Right ventricle myocardium inferior (tissue), 1 donor: ENCODE results near the gene ASZ1. TPM values are rescaled to one million over a fixed set of nuclear protein-coding genes. Genes with fewer than 3 reads are reported as not detected.

Source experiments
- ATAC-seq: fragments of 200-7000 bp; cut with Tn5 transposase; one replicate; pipeline ENCODE4 v1.9.1; 2020; ENCODE audit warnings: mild to moderate bottlenecking, moderate library complexity
- DNase-seq: peaks from one replicate; pipeline ENCODE4 v3.0.0; 2021; ENCODE audit errors: missing footprints
- intact Hi-C: fragments of 100-400 bp; cut with DNase I; formaldehyde crosslinking; loops from one replicate; pipeline ENCODE4 v1.11.0; 2022
- total RNA-seq: library from RNA; stranded (reverse); fragmentation: NEBNext Ultra II Directional; extraction: Animal tissue kit (Norgen Biotek cat#: 25700); gene quantifications from one replicate; pipeline ENCODE4 v1.2.1, GENCODE V29; 2021
- donor health status: DM: no; HTN: yes; CAD: no; lungs with severe emphysema.

ASZ1 gene
- total RNA-seq, 1 donor from 2014 or later = not detected

DNA sequence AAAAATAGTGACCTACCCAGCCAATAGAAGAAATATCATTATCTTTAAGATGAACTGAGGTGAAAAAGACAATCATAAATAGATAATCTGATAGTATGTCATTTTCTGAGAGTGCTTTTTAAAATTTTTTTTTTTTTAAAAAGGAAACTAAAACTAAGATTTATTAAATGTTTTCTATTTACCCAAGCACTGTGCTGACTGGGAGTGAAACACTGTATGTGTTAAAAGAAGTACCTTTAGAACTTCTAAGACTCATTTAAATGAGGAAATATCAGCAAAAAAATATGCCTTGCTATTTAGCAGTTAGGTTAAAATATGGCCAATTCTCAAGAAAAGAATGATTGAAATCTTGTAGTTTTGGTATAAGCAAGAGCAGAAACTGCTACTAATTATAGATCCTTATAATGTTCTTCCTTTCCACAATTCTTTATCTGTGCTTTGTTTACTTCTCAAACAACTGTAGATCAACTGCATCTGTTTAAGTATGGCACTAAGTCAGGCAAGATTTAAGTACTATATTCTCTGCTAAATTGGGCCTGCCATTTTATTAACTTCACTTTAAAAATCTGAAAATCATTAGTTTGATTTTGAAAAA, 64.9 kb downstream of the ASZ1 start:
- intact Hi-C loops = no loop called here
- no peak for DNase-seq
- ATAC-seq = no peak

GRCh38 chr7:117350027-117350426, 77.3 kb downstream of the ASZ1 start:
- intact Hi-C loops = no loop called here
- DNase-seq = no peak

DNA sequence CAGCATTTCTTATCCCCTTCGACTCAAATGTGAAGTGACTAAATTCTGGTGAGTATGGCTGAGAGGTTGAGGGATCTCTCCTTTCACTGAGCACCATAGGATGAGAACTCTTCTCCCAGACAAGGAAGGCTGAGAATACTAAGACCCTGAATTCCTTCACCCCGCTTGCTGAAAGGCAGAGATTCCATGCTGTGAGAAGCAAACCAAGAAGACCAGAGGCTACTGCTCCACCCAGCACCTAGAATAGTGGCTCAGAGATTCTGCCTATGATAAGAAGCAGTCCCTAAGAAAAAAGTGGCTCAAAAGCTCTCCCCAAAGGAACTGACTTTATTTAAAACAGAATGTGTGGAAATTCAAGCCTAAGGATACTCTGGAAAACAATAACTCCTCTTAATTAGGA, 77.7 kb downstream of the ASZ1 start:
- intact Hi-C loops = no loop called here
- no peak for ATAC-seq

More at GRCh38 chr7:117350027-117350426, 77.3 kb downstream of the ASZ1 start:
- no peak for ATAC-seq

GRCh38 chr7:117347962-117348672, 79.2 kb downstream of the ASZ1 start:
- intact Hi-C loops = no loop called here
- no peak for DNase-seq
- no peak for ATAC-seq

More for the DNA sequence above, 77.7 kb downstream of the ASZ1 start:
- DNase-seq = no peak

GRCh38 chr7:117347480-117347879, 79.8 kb downstream of the ASZ1 start:
- DNase-seq (no peak), ATAC-seq (no peak)
- intact Hi-C loops = no loop called here

- ATAC-seq = no peak
- intact Hi-C loops = no loop called here
- DNase-seq = no peak
Observed at GRCh38 chr7:117346161-117346560, 81.1 kb downstream of the ASZ1 start.

DNA sequence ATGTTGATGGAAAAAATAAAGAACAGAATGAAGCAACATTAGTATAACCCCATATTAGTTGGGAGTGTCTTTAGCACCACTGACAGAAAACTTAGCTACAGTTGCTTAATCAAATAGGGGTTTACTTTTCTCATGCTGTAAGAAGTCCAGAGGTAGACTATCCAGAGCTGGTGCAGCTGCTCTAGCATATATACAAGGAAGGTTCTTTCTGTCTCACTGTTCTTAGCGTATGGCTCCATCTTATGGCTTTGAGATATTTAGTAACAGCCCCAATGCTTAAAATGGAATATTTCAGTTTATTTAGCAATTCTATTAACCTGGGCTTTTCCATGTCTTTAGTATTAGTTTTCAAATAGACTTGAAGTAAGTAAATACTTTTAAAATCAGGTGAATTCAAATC, 89.3 kb downstream of the ASZ1 start:
- ATAC-seq = no peak

GRCh38 chr7:117333168-117333567, 94.1 kb downstream of the ASZ1 start:
- no peak for ATAC-seq
- intact Hi-C loops = no loop called here

More for the DNA sequence above, 89.3 kb downstream of the ASZ1 start:
- intact Hi-C loops = no loop called here
- DNase-seq = no peak

GRCh38 chr7:117332031-117332430, 95.3 kb downstream of the ASZ1 start:
- ATAC-seq (no peak), DNase-seq (no peak)
- intact Hi-C loops = no loop called here

More at GRCh38 chr7:117333168-117333567, 94.1 kb downstream of the ASZ1 start:
- DNase-seq = no peak

DNA sequence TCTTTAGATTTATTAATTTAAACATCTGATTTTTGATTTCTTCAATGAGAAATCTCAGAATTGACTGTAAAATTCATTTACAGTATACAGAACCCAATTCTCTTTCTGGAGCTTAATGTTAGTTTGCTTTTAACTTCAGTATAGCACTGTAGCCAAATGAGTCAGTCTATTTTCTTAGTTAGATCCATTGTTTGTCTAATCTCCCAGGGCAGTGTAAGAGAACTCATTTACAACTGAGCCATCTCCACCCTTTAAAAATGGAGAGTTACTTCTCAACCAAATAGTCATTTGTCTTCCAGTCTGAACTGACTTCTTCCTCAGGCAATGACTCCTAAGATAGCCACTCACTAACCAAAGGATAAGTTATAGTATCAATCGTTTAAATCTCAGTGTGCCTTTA, 101.5 kb downstream of the ASZ1 start:
- ATAC-seq (no peak), DNase-seq (no peak)
- intact Hi-C loops = no loop called here

GRCh38 chr7:117324960-117325359, 102.3 kb downstream of the ASZ1 start:
- no peak for ATAC-seq
- intact Hi-C loops = no loop called here
- DNase-seq = no peak

DNA sequence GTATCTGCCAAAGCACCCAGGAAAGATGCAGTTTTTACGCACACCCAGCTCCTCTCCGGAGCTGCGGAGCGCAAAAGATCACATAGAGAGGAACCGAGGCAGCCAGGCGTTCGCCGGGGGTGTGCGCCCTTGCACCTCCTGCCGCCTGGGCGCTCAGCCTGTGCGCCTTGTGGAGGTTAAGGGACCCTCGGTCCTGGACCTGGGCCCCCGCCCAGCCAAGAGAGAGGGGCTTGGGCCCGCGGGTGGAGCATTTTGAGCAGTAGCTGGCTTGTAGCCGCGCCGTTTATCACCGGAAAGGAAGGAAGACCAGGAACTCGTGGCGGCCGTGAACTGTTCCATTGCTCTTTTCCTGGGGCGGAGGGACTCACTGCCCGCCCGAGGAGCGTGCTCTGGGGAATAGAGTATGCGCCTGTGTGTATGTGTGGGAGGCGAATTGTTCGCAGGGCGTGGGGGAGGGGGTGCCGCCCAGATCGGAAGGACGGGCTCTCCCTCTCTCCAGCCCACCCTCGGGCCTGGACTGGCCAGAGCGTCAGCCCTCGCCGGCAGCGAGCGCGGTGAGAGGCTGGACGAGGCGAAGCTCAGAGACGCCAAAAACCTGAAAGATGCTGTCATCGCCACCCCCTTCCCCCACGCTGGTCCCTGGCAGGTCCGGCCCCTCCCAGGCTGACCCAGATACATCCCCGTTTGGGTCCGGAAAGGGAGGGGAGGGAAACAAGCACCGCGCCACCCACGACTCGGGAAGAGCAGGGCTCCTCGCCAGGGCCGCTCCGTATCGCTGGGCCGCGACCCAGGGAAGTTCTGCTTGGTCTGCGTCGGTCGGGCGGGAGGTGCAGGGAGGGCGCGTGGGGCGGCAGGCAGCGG, 103.2 kb downstream of the ASZ1 start:
- intact Hi-C loops = no loop called here
- DNase-seq = peak; percentile 68
- ATAC-seq = peak; percentile 56

DNA sequence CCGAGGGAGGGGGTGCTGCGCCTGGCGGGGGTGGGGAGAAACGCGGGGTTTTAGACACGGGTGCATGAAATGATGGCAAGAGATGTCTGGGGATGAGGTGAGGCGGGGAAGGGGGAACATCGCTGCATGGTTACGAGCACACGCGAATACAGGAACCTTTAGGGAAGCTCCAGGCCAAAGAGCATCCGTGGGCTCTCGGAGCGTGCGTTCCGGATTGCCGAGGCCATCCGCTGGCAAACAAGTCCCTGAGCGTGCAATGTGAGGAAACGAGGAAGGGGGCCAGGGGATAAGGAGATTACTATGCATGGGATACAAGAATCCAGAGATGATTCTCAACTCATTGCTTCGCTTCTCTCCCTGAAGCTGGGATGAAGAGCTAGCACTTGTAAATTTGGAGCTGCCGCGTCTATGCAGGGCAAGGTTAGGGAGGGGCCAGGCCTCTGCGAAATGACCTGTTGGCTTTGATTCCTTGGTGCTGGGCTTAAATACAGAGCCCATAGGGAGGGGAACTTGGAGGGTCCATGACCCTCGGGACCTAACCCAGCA, 103.9 kb downstream of the ASZ1 start:
- intact Hi-C loops = no loop called here
- no peak for ATAC-seq
- no peak for DNase-seq

DNA sequence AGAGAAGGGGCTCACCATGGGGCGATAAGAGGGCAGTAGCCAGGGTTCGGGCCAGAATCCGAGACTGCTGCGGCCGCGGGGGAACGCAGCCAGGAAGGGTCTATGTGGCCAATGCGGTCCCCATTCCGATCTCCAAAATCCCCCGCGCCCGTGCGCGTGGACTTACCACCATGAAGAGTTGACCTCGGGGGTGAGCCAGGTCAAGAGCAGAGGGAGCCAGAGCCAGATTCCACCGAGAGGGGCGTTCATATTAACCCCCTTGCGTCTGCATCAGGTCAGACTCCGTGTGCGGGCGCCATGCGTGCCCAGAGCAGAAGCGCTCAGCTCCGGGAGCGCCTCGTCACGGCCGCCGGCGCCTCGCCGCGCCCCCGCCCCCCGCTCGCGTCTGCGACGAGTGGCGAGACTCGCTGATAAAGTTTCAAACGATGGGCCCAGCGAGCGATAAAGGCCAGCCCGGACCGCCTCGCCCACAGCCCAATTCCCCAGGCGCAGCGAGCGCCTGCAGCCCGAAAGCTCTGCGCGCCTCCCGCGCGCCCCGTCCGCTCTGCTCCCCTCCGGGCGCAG, 104.5 kb downstream of the ASZ1 start, which contains the start of gene WNT2:
WNT2 (minus strand) TSS at position 318 of the 564 bp plus-strand sequence; CDS start at position 249, 69 bp downstream.
- intact Hi-C loops = no loop called here
- ATAC-seq (no peak), DNase-seq (peak; percentile 77)

GRCh38 chr7:117320523-117320922, 106.8 kb downstream of the ASZ1 start:
- no peak for DNase-seq
- no peak for ATAC-seq
- intact Hi-C loops = no loop called here

GRCh38 chr7:117319181-117319580, 108.1 kb downstream of the ASZ1 start:
- ATAC-seq = no peak
- intact Hi-C loops = no loop called here
- DNase-seq = no peak

DNA sequence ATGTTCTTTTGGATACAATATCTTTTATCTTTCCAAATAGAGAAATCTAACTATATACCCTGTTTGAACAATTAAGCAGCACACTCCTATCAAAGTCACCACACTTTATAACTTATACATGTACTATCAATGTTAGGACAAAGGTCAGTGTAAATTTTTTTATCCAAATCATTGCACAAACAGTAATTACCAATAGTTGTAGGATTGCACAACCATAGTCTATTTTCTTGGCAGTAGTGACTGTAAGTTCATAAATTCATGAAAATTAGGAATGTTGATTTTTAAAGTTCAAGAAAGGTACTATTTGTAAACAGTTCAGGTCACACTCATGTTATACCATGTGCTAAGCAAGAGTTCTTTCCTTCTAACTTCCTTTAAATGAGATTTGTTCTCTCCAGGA, 113.7 kb downstream of the ASZ1 start:
- intact Hi-C loops = no loop called here
- ATAC-seq (no peak), DNase-seq (no peak)
